ENCODE data around the gene CORO2B.

DNA sequence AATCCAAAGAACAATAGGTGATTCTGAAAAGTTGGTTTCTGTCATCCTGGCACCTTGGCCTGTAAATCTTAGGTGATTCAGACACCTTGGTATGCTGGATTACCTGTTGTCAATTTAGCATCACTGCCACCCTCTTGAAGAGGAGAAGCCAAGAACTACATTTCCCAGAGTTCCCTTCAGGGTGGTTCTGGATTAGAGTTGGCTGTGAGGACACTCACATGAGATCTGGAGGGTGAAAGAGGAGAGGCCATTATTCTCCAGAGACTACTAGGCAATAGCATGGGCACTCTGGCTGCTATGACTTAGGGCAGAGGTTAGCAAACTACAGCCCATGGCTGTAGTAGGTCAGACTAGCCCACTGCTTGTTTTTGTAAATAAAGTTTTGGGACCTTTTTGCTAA, 41.7 kb upstream of the CORO2B start:
- TF ChIP-seq, protein P1, sequence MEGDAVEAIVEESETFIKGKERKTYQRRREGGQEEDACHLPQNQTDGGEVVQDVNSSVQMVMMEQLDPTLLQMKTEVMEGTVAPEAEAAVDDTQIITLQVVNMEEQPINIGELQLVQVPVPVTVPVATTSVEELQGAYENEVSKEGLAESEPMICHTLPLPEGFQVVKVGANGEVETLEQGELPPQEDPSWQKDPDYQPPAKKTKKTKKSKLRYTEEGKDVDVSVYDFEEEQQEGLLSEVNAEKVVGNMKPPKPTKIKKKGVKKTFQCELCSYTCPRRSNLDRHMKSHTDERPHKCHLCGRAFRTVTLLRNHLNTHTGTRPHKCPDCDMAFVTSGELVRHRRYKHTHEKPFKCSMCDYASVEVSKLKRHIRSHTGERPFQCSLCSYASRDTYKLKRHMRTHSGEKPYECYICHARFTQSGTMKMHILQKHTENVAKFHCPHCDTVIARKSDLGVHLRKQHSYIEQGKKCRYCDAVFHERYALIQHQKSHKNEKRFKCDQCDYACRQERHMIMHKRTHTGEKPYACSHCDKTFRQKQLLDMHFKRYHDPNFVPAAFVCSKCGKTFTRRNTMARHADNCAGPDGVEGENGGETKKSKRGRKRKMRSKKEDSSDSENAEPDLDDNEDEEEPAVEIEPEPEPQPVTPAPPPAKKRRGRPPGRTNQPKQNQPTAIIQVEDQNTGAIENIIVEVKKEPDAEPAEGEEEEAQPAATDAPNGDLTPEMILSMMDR (IDR thresholded peaks at IDR 0.05), result no peak
- TF ChIP-seq POLR2A (IDR thresholded peaks at IDR 0.05), result no peak
